Measurements from ENCODE around the gene CEACAM1. TPM values are rescaled to one million over a fixed set of nuclear protein-coding genes. Genes with fewer than 3 reads are reported as not detected.

CEACAM1 gene
- total RNA-seq, 1 experiment from 2014 or later: 7.1 TPM

GRCh38 chr19:42471554-42472249 lies 56.6 kb downstream of the CEACAM1 start:
- H3K9me3 ChIP-seq: no peaks in the 10 kb centered on the region; the same call in 1 of the 2 replicates
- Mint-ChIP-seq H3K4me3 (ENCODE audit: unreplicated experiment) (no peak overlapping the region), H3K9me3 (ENCODE audit: unreplicated experiment) (no peaks in the 10 kb centered on the region), H3K4me1 (ENCODE audit: low read depth, unreplicated experiment) (peaks cover 12% of the 10 kb centered on the region), H3K27me3 (ENCODE audit: insufficient read depth, unreplicated experiment) (no peaks in the 10 kb centered on the region), H3K36me3 (ENCODE audit: insufficient read depth, unreplicated experiment) (no peaks in the 10 kb centered on the region), H3K27ac (ENCODE audit: unreplicated experiment) (no peak overlapping the region)
- H3K4me3 ChIP-seq (ENCODE audit: low read depth, low read length): no peak overlapping the region
- H3K4me1 ChIP-seq: no peaks in the 10 kb centered on the region
- no peaks in the 10 kb centered on the region for H3K36me3 ChIP-seq (ENCODE audit: control insufficient read depth, insufficient read depth, low read length)
- intact Hi-C loops (cut with micrococcal nuclease; ENCODE audit: unreplicated experiment): loop anchor here (2.0 kb wide), 1 partner anchor 15 kb away; no protein-coding TSS in a partner anchor
- no peaks in the 10 kb centered on the region for H3K27me3 ChIP-seq (replicated peaks; ENCODE audit: control insufficient read depth, insufficient read depth, low read length)
- TF ChIP-seq CTCF (IDR thresholded peaks at IDR 0.05; ENCODE audit: insufficient read depth in 1 of 2, low read depth in 1 of 2, low read length in 1 of 2, severe bottlenecking in 1 of 2, unreplicated experiment in 1 of 2): no peak
- no TSS peak for BruUV-seq (replicated peaks)
- CTCF ChIA-PET: interaction anchor here (1.4 kb wide), 1 partner anchor 33 kb away, joined by 3 read pairs; no protein-coding TSS in a partner anchor
- DNase-seq: peak in 1 of 2 experiments; percentile 34
- POLR2A ChIA-PET: no interaction called here

GRCh38 chr19:42469311-42470235 lies 58.7 kb downstream of the CEACAM1 start:
- intact Hi-C loops (cut with micrococcal nuclease; ENCODE audit: unreplicated experiment): loop anchor here (2.0 kb wide), 1 partner anchor 17 kb away; no protein-coding TSS in a partner anchor
- Histone ChIP-seq H3K36me3 (ENCODE audit: control insufficient read depth, insufficient read depth, low read length) (no peaks in the 10 kb centered on the region), H3K4me3 (ENCODE audit: low read depth, low read length) (no peak overlapping the region), H3K27me3 (replicated peaks; ENCODE audit: control insufficient read depth, insufficient read depth, low read length) (no peaks in the 10 kb centered on the region), H3K9me3 (no peaks in the 10 kb centered on the region), H3K4me1 (no peaks in the 10 kb centered on the region)
- no peaks in the 10 kb centered on the region for H3K36me3 Mint-ChIP-seq (ENCODE audit: insufficient read depth, unreplicated experiment)
- H3K27ac Mint-ChIP-seq (ENCODE audit: unreplicated experiment): no peak overlapping the region
- CTCF ChIA-PET: interaction anchor here (0.7 kb wide), 1 partner anchor 28 kb away, joined by 3 read pairs; no protein-coding TSS in a partner anchor
- no TSS peak for BruUV-seq (replicated peaks)
- H3K4me3 Mint-ChIP-seq (ENCODE audit: unreplicated experiment): no peak overlapping the region
- peaks cover 17% of the 10 kb centered on the region for H3K4me1 Mint-ChIP-seq (ENCODE audit: low read depth, unreplicated experiment)
- POLR2A ChIA-PET: interaction anchor here (0.6 kb wide), 1 partner anchor 49 kb away, joined by 6 read pairs; no protein-coding TSS in a partner anchor
- H3K27me3 Mint-ChIP-seq (ENCODE audit: insufficient read depth, unreplicated experiment): no peaks in the 10 kb centered on the region
- TF ChIP-seq CTCF (IDR thresholded peaks at IDR 0.05; ENCODE audit: insufficient read depth in 1 of 2, low read depth in 1 of 2, low read length in 1 of 2, severe bottlenecking in 1 of 2, unreplicated experiment in 1 of 2): no peak
- DNase-seq: no peak
- H3K9me3 Mint-ChIP-seq (ENCODE audit: unreplicated experiment): no peaks in the 10 kb centered on the region

GRCh38 chr19:42468273-42468796 lies 59.9 kb downstream of the CEACAM1 start:
- Histone ChIP-seq H3K9me3 (no peaks in the 10 kb centered on the region), H3K27me3 (replicated peaks; ENCODE audit: control insufficient read depth, insufficient read depth, low read length) (no peaks in the 10 kb centered on the region), H3K4me1 (no peaks in the 10 kb centered on the region), H3K36me3 (ENCODE audit: control insufficient read depth, insufficient read depth, low read length) (no peaks in the 10 kb centered on the region), H3K4me3 (ENCODE audit: low read depth, low read length) (no peak overlapping the region)
- Mint-ChIP-seq H3K4me1 (ENCODE audit: low read depth, unreplicated experiment) (peaks cover 17% of the 10 kb centered on the region), H3K36me3 (ENCODE audit: insufficient read depth, unreplicated experiment) (no peaks in the 10 kb centered on the region), H3K27ac (ENCODE audit: unreplicated experiment) (peak overlapping the region; percentile 37), H3K27me3 (ENCODE audit: insufficient read depth, unreplicated experiment) (no peaks in the 10 kb centered on the region), H3K9me3 (ENCODE audit: unreplicated experiment) (no peaks in the 10 kb centered on the region), H3K4me3 (ENCODE audit: unreplicated experiment) (no peak overlapping the region)
- POLR2A ChIA-PET: no interaction called here
- TF ChIP-seq CTCF (IDR thresholded peaks at IDR 0.05; ENCODE audit: insufficient read depth in 1 of 2, low read depth in 1 of 2, low read length in 1 of 2, severe bottlenecking in 1 of 2, unreplicated experiment in 1 of 2): no peak
- CTCF ChIA-PET: interaction anchor here (0.6 to 0.7 kb wide), 2 partner anchors 485 to 673 kb away, joined by 5 to 6 read pairs; no protein-coding TSS in a partner anchor
- intact Hi-C loops (cut with micrococcal nuclease; ENCODE audit: unreplicated experiment): no loop called here
- no TSS peak for BruUV-seq (replicated peaks)
- DNase-seq: peak in 1 of 2 experiments; percentile 43

All from Caco-2 (cell line).